ENCODE measurements around the gene KCTD10. TPM values are rescaled to one million over a fixed set of nuclear protein-coding genes. Genes with fewer than 3 reads are reported as not detected.
"Not testable (repeated sequence)": the region's sequence is repeated elsewhere in the genome, so short reads cannot be mapped to it uniquely, and the experiment has no call there.

KCTD10 gene
- total RNA-seq, 1 experiment from 2014 or later: 38.5 TPM

GRCh38 chr12:109435428-109436187, 41.5 kb downstream of the KCTD10 start:
- DNase-seq (ENCODE audit: low read depth): no peak
- in situ Hi-C loops (cut with HindIII; ENCODE audit: low pct_unique_long_range_greater_than_20kb, low sequenced_read_pairs): no loop called here

- DNase-seq (ENCODE audit: low read depth): no peak
- in situ Hi-C loops (cut with HindIII; ENCODE audit: low pct_unique_long_range_greater_than_20kb, low sequenced_read_pairs): no loop called here
Observed at GRCh38 chr12:109434582-109434981, 42.5 kb downstream of the KCTD10 start.

- DNase-seq (ENCODE audit: low read depth): no peak
- in situ Hi-C loops (cut with HindIII; ENCODE audit: low pct_unique_long_range_greater_than_20kb, low sequenced_read_pairs): no loop called here
Observed at GRCh38 chr12:109433618-109434017, 43.5 kb downstream of the KCTD10 start.

- in situ Hi-C loops (cut with HindIII; ENCODE audit: low pct_unique_long_range_greater_than_20kb, low sequenced_read_pairs): no loop called here
- DNase-seq (ENCODE audit: low read depth): peak; percentile 26
Observed at GRCh38 chr12:109432842-109433304, 44.2 kb downstream of the KCTD10 start.

- no peak for DNase-seq (ENCODE audit: low read depth)
- in situ Hi-C loops (cut with HindIII; ENCODE audit: low pct_unique_long_range_greater_than_20kb, low sequenced_read_pairs): no loop called here
Observed at GRCh38 chr12:109432431-109432830, 44.7 kb downstream of the KCTD10 start.

GRCh38 chr12:109430244-109430643, 46.9 kb downstream of the KCTD10 start:
- no peak for DNase-seq (ENCODE audit: low read depth)
- in situ Hi-C loops (cut with HindIII; ENCODE audit: low pct_unique_long_range_greater_than_20kb, low sequenced_read_pairs): no loop called here

- DNase-seq (ENCODE audit: low read depth); in situ Hi-C loops (cut with HindIII; ENCODE audit: low pct_unique_long_range_greater_than_20kb, low sequenced_read_pairs): not testable (repeated sequence)
Observed at GRCh38 chr12:109428804-109429203, 48.3 kb downstream of the KCTD10 start.

- in situ Hi-C loops (cut with HindIII; ENCODE audit: low pct_unique_long_range_greater_than_20kb, low sequenced_read_pairs): no loop called here
- DNase-seq (ENCODE audit: low read depth): peak; percentile 25
Observed at GRCh38 chr12:109428037-109428629, 49.0 kb downstream of the KCTD10 start.

GRCh38 chr12:109423392-109423791, 53.7 kb downstream of the KCTD10 start:
- in situ Hi-C loops (cut with HindIII; ENCODE audit: low pct_unique_long_range_greater_than_20kb, low sequenced_read_pairs): no loop called here
- no peak for DNase-seq (ENCODE audit: low read depth)

GRCh38 chr12:109422251-109422650, 54.8 kb downstream of the KCTD10 start:
- in situ Hi-C loops (cut with HindIII; ENCODE audit: low pct_unique_long_range_greater_than_20kb, low sequenced_read_pairs): no loop called here
- no peak for DNase-seq (ENCODE audit: low read depth)

GRCh38 chr12:109421355-109422087, 55.6 kb downstream of the KCTD10 start:
- in situ Hi-C loops (cut with HindIII; ENCODE audit: low pct_unique_long_range_greater_than_20kb, low sequenced_read_pairs): no loop called here
- no peak for DNase-seq (ENCODE audit: low read depth)

GRCh38 chr12:109418848-109419480, 58.1 kb downstream of the KCTD10 start:
- in situ Hi-C loops (cut with HindIII; ENCODE audit: low pct_unique_long_range_greater_than_20kb, low sequenced_read_pairs): no loop called here
- no peak for DNase-seq (ENCODE audit: low read depth)

- DNase-seq (ENCODE audit: low read depth); in situ Hi-C loops (cut with HindIII; ENCODE audit: low pct_unique_long_range_greater_than_20kb, low sequenced_read_pairs): not testable (repeated sequence)
Observed at GRCh38 chr12:109406147-109406546, 71.0 kb downstream of the KCTD10 start.

GRCh38 chr12:109404841-109405240, 72.3 kb downstream of the KCTD10 start:
- DNase-seq (ENCODE audit: low read depth); in situ Hi-C loops (cut with HindIII; ENCODE audit: low pct_unique_long_range_greater_than_20kb, low sequenced_read_pairs): not testable (repeated sequence)

Other genes starting within 250 kb of the KCTD10 start
- not detected in 2 replicates for gene FOXN4, start 168.0 kb downstream of the KCTD10 start, total RNA-seq (2014; rRNA removed; shearing (Covaris generic); ENCODE audit: low replicate concordance)
- gene MYO1H, start 129.4 kb downstream of the KCTD10 start, total RNA-seq (2014; rRNA removed; shearing (Covaris generic); ENCODE audit: low replicate concordance): not detected in 2 replicates
- gene UBE3B, start 334 bp upstream of the KCTD10 start, total RNA-seq (2014; rRNA removed; shearing (Covaris generic); ENCODE audit: low replicate concordance): 13.0 and 22.8 TPM in 2 replicates
- gene MMAB, start 96.2 kb upstream of the KCTD10 start, total RNA-seq (2014; rRNA removed; shearing (Covaris generic); ENCODE audit: low replicate concordance): 49.2 and 54.4 TPM in 2 replicates
- 12.5 and 31.5 TPM in 2 replicates for gene MVK, start 96.5 kb upstream of the KCTD10 start, total RNA-seq (2014; rRNA removed; shearing (Covaris generic); ENCODE audit: low replicate concordance)
- 0.41 and 3.1 TPM in 2 replicates for gene FAM222A, start 236.5 kb upstream of the KCTD10 start, total RNA-seq (2014; rRNA removed; shearing (Covaris generic); ENCODE audit: low replicate concordance)